Muscle of back (tissue), 11 donors: ENCODE measurements around the gene EXOC8. TPM values are rescaled to one million over a fixed set of nuclear protein-coding genes. Genes with fewer than 3 reads are reported as not detected.
"Not testable (repeated sequence)": the region's sequence is repeated elsewhere in the genome, so short reads cannot be mapped to it uniquely, and the experiment has no call there.

Source experiments
- DNase-seq, 3 donors: peaks; one replicate each; pipeline versions ENCODE4 v3.0.0 to v3.0.0-alpha.2; 2013
- polyA plus RNA-seq, 10 donors: library from polyadenylated mRNA; unstranded; fragments of 120-200 nt; gene quantifications; one replicate each; pipeline ENCODE4 v1.2.1, GENCODE V29; 2013; ENCODE audit not compliant: insufficient read length in 10 of 10

Gene EXOC8
- polyA plus RNA-seq, 10 donors = 6.1 to 8.8 (median 7.3) TPM

GRCh38 chr1:231357187-231357772 lies 19.6 kb upstream of the EXOC8 start:
- no peak for DNase-seq

GRCh38 chr1:231355171-231355570 lies 17.5 kb upstream of the EXOC8 start:
- DNase-seq = no peak

- DNase-seq = no peak
Measured at GRCh38 chr1:231354330-231355020, 16.8 kb upstream of the EXOC8 start.

GRCh38 chr1:231353086-231353485 lies 15.4 kb upstream of the EXOC8 start:
- DNase-seq = no peak

GRCh38 chr1:231351816-231352215 lies 14.2 kb upstream of the EXOC8 start:
- peak in 1 of 3 donors; percentile 11 for DNase-seq

- not testable (repeated sequence) for DNase-seq
Measured at GRCh38 chr1:231348856-231349255, 11.2 kb upstream of the EXOC8 start.

- no peak for DNase-seq
Measured at GRCh38 chr1:231348442-231348841, 10.8 kb upstream of the EXOC8 start.

GRCh38 chr1:231347961-231348360 lies 10.3 kb upstream of the EXOC8 start:
- DNase-seq = no peak

GRCh38 chr1:231340328-231341013 lies 2.8 kb upstream of the EXOC8 start:
- DNase-seq = no peak

- peak in 1 of 3 donors; percentile 10 for DNase-seq
Measured at GRCh38 chr1:231338270-231339128, 847 bp upstream of the EXOC8 start, which contains the start of gene SPRTN. Gene SPRTN, plus strand, starts transcription at chr1:231338293. Its CDS starts 91 bp downstream, at chr1:231338384.

- no peak for DNase-seq
Measured at GRCh38 chr1:231337043-231337471, 595 bp downstream of the EXOC8 start.

- peak in 1 of 3 donors; percentile 7 for DNase-seq
Measured at GRCh38 chr1:231335663-231336602, 1.7 kb downstream of the EXOC8 start.

- DNase-seq = no peak
Measured at GRCh38 chr1:231334952-231335351, 2.7 kb downstream of the EXOC8 start.

- DNase-seq = no peak
Measured at GRCh38 chr1:231334079-231334666, 3.5 kb downstream of the EXOC8 start.

GRCh38 chr1:231332761-231333160 lies 4.9 kb downstream of the EXOC8 start:
- DNase-seq = no peak

GRCh38 chr1:231329483-231329882 lies 8.2 kb downstream of the EXOC8 start:
- no peak for DNase-seq

- DNase-seq = no peak
Measured at GRCh38 chr1:231327617-231328016, 10.0 kb downstream of the EXOC8 start.

- DNase-seq = no peak
Measured at GRCh38 chr1:231326248-231326647, 11.4 kb downstream of the EXOC8 start.

- DNase-seq = no peak
Measured at GRCh38 chr1:231324660-231325059, 13.0 kb downstream of the EXOC8 start.

GRCh38 chr1:231322880-231323530 lies 14.6 kb downstream of the EXOC8 start:
- DNase-seq = no peak
